ENCODE data around the gene CCDC30. TPM values are rescaled to one million over a fixed set of nuclear protein-coding genes. Genes with fewer than 3 reads are reported as not detected.

Gene CCDC30
- total RNA-seq, 1 donor from 2014 or later = 3.4 TPM

DNA sequence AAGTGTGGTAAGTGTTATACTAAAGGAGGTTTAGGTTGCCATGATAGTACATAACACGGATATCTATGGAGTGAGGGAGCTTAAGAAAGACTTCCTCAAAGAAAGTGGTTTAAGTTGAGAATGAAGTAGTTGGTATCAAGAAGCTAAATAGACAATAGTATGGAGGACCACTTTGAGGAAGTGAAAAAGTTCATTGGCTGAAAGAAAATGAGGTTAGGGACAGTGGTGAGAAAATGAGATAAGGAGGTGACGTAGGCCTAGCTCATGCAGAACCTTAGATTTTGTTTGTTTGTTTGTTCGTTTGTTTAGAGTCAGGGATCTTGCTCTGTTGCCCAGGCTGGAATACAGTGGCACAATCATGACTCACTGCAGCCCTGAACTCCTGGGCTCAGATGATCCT, 122.9 kb downstream of the CCDC30 start:
- no peak overlapping the region for H3K4me3 Mint-ChIP-seq (ENCODE audit: unreplicated experiment)

DNA sequence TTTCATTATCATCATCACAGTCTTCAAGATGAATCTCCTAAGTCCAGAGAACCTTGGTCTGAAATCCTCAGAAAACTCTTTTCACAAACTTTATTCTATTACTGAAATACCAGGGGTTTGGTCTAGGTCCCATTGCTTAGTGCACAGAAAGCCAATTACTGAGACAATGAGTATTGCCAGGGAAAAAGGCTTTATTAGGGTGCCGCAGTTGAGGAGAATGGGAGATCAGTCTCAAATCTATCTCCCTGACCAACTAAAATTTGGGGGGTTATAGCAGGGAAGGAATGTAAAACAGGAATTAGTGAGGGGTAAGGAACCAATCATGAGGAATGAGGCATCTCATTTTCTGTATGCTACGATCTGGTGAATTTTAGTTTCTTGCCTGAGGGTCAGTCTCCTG, 124.7 kb downstream of the CCDC30 start:
- Mint-ChIP-seq H3K4me1 (ENCODE audit: unreplicated experiment) (no peaks in the 10 kb centered on the region), H3K9me3 (ENCODE audit: unreplicated experiment) (peaks cover 11% of the 10 kb centered on the region), H3K27ac (ENCODE audit: unreplicated experiment) (no peak overlapping the region), H3K36me3 (ENCODE audit: low read depth, unreplicated experiment) (peaks cover 23% of the 10 kb centered on the region), H3K4me3 (ENCODE audit: unreplicated experiment) (no peak overlapping the region), H3K27me3 (ENCODE audit: unreplicated experiment) (peaks cover 3% of the 10 kb centered on the region)
- no peak for TF ChIP-seq CTCF (IDR thresholded peaks at IDR 0.05; ENCODE audit: unreplicated experiment)
- DNase-seq (ENCODE audit: low spot score) = no peak

More for the DNA sequence above, 122.9 kb downstream of the CCDC30 start:
- Mint-ChIP-seq H3K27ac (ENCODE audit: unreplicated experiment) (no peak overlapping the region), H3K4me1 (ENCODE audit: unreplicated experiment) (no peaks in the 10 kb centered on the region), H3K36me3 (ENCODE audit: low read depth, unreplicated experiment) (peaks cover 23% of the 10 kb centered on the region), H3K27me3 (ENCODE audit: unreplicated experiment) (peaks cover 3% of the 10 kb centered on the region), H3K9me3 (ENCODE audit: unreplicated experiment) (peaks cover 11% of the 10 kb centered on the region)
- no peak for DNase-seq (ENCODE audit: low spot score)
- TF ChIP-seq CTCF (IDR thresholded peaks at IDR 0.05; ENCODE audit: unreplicated experiment) = no peak

GRCh38 chr1:42592811-42593210, 129.7 kb downstream of the CCDC30 start:
- peaks cover 10% of the 10 kb centered on the region for H3K9me3 Mint-ChIP-seq (ENCODE audit: unreplicated experiment)
- no peak for TF ChIP-seq CTCF (IDR thresholded peaks at IDR 0.05; ENCODE audit: unreplicated experiment)
- H3K36me3 Mint-ChIP-seq (ENCODE audit: low read depth, unreplicated experiment) = peaks cover 18% of the 10 kb centered on the region
- peaks cover 3% of the 10 kb centered on the region for H3K27me3 Mint-ChIP-seq (ENCODE audit: unreplicated experiment)
- no peak overlapping the region for H3K27ac Mint-ChIP-seq (ENCODE audit: unreplicated experiment)
- DNase-seq (ENCODE audit: low spot score) = no peak
- peaks cover 6% of the 10 kb centered on the region for H3K4me1 Mint-ChIP-seq (ENCODE audit: unreplicated experiment)
- no peak overlapping the region for H3K4me3 Mint-ChIP-seq (ENCODE audit: unreplicated experiment)

GRCh38 chr1:42593486-42594100, 130.5 kb downstream of the CCDC30 start:
- peaks cover 6% of the 10 kb centered on the region for H3K4me1 Mint-ChIP-seq (ENCODE audit: unreplicated experiment)
- no peak for DNase-seq (ENCODE audit: low spot score)
- no peak overlapping the region for H3K27ac Mint-ChIP-seq (ENCODE audit: unreplicated experiment)
- no peak overlapping the region for H3K4me3 Mint-ChIP-seq (ENCODE audit: unreplicated experiment)
- TF ChIP-seq CTCF (IDR thresholded peaks at IDR 0.05; ENCODE audit: unreplicated experiment) = no peak
- peaks cover 3% of the 10 kb centered on the region for H3K27me3 Mint-ChIP-seq (ENCODE audit: unreplicated experiment)
- H3K9me3 Mint-ChIP-seq (ENCODE audit: unreplicated experiment) = peaks cover 6% of the 10 kb centered on the region
- peaks cover 13% of the 10 kb centered on the region for H3K36me3 Mint-ChIP-seq (ENCODE audit: low read depth, unreplicated experiment)

- peaks cover 10% of the 10 kb centered on the region for H3K4me1 Mint-ChIP-seq (ENCODE audit: unreplicated experiment)
- no peak overlapping the region for H3K27ac Mint-ChIP-seq (ENCODE audit: unreplicated experiment)
- peaks cover 5% of the 10 kb centered on the region for H3K36me3 Mint-ChIP-seq (ENCODE audit: low read depth, unreplicated experiment)
- TF ChIP-seq CTCF (IDR thresholded peaks at IDR 0.05; ENCODE audit: unreplicated experiment) = no peak
- H3K27me3 Mint-ChIP-seq (ENCODE audit: unreplicated experiment) = no peaks in the 10 kb centered on the region
- no peaks in the 10 kb centered on the region for H3K9me3 Mint-ChIP-seq (ENCODE audit: unreplicated experiment)
- DNase-seq (ENCODE audit: low spot score) = no peak
- H3K4me3 Mint-ChIP-seq (ENCODE audit: unreplicated experiment) = no peak overlapping the region
Observed at GRCh38 chr1:42601472-42601871, 138.4 kb downstream of the CCDC30 start.

Measured in endothelial cell (in vitro differentiated cells).